HG02884 (cell line): ENCODE measurements around the gene SPHK1.

ENCODE experiments used
- ATAC-seq: cut with Tn5 transposase; IDR thresholded peaks from one replicate; pipeline ENCODE4 v1.9.1; 2021; ENCODE audit warnings: mild to moderate bottlenecking, moderate library complexity; ENCODE audit not compliant: unreplicated experiment

Gene SPHK1

GRCh38 chr17:76405967-76406647, 21.7 kb downstream of the SPHK1 start:
- no peak for ATAC-seq

GRCh38 chr17:76407509-76407908, 23.1 kb downstream of the SPHK1 start:
- no peak for ATAC-seq

DNA sequence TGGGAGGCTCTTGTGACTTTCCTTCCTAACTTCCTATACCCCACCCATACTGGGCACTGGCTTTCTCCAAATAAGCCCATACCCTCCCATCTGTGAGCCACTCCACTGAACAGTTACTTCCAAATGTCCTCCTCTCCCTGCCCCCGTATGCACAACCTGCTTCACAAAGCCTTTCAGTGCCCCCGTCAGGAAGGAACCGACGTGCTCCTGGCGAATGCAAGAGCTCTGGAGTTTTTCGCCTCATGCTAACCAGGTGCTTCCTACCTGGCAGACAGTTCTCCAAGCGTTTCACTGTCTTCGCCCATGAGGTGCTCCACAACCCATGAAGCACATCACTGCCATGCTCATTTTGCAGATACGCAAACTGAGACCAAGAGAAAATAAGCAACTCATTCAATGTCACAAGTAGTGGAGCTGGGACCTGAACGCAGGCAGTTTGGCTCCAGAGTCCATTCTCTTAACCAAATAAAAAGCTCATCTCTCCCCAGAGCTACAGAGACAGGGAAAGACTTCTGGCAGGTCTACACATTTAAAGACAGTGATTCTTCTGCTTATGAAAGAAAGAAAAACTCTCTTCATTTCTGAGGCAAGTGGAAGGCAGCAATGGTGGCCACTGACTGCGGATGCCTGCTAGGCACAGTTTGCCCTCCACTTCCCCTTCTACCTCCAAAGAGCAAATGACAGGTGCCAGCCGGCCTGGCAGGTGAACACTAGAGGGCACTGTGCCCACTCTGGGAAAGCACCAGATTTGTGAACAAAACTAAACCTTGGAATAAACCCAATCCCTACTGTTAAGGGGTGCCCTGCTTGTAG, 23.8 kb downstream of the SPHK1 start:
- no peak for ATAC-seq

DNA sequence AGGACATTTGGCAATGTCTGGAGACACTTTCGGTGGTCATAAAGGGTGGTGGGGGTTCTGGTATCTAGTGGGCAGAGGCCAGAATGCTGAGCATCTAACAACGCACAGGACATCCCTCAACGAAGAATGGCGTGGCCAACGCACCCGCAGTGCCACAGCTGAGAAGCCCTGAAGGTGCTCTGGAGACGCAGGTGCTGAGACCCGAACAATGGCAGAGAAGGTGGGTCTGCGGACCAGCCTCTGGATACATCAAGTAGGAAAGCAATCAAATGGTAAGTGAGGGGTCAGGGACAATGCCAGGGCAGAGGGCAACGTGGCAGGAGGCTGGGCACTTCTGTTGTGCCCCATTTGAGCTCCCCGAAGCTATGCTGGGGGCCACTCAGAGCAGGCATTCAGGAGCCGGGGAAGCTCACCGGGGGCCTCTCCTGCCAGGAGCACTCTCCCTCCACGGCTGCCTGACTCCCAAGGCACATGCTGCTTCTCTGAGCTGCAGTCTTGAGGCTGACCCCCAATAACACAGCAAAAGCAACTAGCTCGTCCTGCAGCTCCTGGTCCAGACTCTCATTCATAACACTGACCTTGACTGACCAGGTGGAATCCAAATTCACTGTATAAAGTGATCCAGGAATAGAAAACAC, 26.0 kb downstream of the SPHK1 start:
- no peak for ATAC-seq

DNA sequence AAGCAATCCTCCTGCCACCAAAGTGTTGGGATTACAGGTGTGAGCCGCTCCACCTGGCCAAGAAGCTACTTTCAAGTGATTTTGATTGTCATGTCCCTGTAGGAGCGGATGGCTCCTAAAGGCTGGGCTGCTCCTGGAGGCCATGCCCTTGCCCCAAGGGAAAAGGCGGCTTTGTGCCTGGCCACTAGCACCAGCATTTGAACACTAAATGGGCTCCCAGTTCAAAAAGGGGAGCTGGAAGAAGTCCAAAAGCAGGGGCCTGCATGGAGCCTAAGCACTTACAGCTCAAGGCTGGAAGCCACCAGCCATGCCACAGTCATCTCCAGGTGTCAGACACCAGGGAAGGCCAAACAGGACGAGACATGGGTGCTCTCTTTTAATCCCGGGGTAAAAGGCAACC, 26.8 kb downstream of the SPHK1 start:
- no peak for ATAC-seq

DNA sequence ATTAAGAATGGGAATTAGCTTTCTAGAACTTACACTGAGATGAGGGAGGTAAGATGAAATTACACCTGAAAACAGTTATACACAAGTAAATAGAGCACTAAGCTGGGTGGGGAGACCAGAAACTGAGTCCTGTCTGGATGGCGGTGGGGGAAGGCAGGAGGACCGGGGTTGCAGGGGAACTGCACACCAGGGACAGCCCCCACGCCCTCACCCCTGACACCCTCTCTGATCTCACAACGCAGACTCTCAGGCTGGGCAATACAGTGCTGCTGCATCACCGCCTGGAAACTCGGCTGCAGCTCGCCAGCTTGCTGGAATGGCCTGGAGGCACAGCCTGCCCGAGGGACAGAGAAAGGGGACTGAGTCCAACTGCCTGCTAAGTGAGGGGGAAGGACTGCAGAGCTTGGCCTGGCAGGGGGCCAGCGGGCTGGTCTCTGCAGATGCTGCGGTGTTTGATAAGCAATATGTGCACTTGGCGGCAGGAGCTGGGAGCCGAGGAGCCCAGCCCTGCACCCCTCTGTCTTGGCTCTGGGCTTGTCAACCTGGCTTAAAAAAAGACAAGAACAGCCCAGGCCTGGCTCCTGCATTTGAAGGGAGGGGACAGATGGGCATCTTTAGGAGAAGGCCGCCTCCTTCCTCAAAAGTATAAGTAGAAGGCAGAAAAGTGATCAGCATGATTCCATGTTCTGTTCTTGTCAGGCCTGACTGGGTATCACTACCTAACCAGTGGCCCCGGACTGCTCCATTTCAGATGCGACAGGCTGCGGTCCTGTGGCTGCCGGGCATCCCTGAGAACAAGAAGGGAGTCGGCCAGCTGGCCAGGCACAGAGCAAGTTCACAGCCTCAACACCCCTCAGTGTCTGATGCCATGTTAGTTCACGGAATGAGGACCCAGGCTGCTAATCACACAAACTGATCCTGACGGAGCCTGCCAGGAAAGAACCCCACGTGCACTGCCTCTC, 30.2 kb downstream of the SPHK1 start:
- no peak for ATAC-seq

GRCh38 chr17:76415786-76416185, 31.4 kb downstream of the SPHK1 start:
- ATAC-seq = no peak

DNA sequence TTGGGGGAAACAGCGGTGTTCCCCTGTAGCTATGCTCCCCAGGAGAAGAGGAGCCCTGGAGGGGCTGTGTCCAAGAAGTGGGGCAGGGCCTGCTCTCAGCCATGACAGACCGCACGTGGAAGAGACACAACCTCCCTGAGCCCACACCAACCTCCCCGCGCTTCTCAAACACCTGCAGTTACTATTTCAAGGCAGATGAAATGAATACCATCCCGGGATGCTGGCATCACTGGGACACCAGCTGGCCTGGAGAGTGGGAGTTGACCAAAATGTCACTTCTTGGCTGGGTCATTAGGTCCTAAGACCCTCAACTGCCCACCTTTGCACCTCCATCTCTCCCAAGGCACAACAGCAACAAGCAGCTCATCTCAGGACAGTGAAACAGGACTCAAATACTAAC, 32.0 kb downstream of the SPHK1 start:
- ATAC-seq = no peak

DNA sequence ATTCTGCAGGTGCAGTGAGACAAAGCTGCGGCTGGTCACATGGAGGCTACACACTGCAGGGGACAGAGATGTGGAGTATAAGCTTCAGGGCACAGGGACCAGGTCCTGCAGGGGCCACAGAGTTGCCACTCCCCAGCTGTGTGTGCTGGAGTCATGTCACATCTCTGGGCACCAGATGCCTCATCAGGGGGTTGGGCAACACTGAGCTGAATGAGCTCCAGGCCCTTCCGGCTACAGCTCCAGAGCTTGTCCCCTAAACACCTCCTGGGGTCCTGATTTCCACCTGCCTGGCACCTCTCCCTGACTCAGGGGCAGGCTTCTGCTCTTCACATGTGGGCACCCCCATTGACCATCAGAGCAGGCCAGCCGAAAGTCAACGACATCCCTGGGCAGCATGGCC, 32.5 kb downstream of the SPHK1 start:
- ATAC-seq = no peak

- ATAC-seq = no peak
Measured at GRCh38 chr17:76417499-76418143, 33.2 kb downstream of the SPHK1 start.

- no peak for ATAC-seq
Measured at GRCh38 chr17:76419576-76420260, 35.3 kb downstream of the SPHK1 start.

GRCh38 chr17:76420356-76421043, 36.1 kb downstream of the SPHK1 start:
- no peak for ATAC-seq

DNA sequence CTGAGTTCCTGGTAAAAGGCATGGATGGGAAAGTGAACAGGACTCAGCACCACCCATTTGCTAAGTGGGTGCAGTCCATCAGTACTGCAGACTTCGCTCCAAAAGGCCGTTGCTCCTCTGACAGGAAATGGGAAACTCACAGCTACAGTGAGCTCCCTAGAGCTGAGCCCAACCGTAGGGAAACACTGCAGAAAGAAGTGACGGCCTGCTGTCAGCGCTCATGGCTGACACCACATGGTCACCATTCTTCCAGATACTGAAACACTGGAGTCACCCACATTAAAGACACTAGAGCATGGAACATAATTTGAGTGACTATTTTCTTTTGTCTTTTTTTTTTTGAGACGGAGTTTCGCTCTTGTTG, 36.6 kb downstream of the SPHK1 start:
- ATAC-seq = no peak

GRCh38 chr17:76422406-76422805, 38.0 kb downstream of the SPHK1 start:
- no peak for ATAC-seq

- no peak for ATAC-seq
Measured at GRCh38 chr17:76422860-76423259, 38.5 kb downstream of the SPHK1 start.

DNA sequence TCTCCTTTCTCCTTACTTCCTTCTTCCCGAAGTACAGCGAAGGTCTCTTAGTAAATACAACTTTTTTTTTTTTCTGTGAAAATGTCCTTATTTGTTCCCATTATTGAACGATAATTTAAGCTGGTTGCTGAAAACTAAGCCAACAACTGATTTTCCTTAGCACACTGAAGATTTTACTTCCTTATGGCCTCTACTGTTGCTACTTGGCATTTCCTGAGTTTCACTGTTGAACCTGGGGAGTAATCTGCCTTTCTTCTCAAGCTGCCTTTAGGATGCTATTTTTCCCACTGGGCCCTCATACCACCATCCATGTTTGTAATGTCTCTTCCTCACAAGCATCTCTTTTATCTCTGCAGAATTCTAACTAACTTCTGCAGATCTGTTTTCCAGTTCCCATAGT, 42.4 kb downstream of the SPHK1 start:
- ATAC-seq = no peak

- no peak for ATAC-seq
Measured at GRCh38 chr17:76427501-76428231, 43.3 kb downstream of the SPHK1 start.

DNA sequence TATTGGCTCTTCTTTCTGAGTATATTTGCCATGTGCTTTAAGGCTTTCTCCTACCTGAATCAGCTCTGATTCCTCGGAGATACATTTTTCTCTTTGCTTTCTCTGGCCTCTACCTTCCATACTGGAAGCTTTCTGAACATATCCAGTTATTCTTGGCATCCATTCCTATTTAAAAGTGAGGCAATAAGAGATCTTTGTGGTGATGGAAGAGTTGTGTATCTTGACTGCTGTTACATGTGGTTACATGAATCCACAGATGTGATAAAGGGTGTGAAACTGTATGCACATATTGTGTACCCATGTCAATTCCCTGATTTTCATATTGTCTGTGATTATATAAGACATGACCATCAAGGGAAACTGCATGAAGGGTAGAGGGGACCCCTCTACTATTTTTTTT, 44.1 kb downstream of the SPHK1 start:
- ATAC-seq = no peak

- ATAC-seq = no peak
Measured at GRCh38 chr17:76431509-76431908, 47.1 kb downstream of the SPHK1 start.
